C4-2B (cell line): ENCODE results near the gene METTL15.

Source experiments
- H3K27ac ChIP-seq: fragments of 450-650 bp; 2 replicates; pipeline ENCODE4 v1.5.1; 2017
- CTCF ChIP-seq: fragments of 450-650 bp; conservative IDR thresholded peaks from 2 replicates; pipeline ENCODE4 v1.5.1; 2017; ENCODE audit warnings: mild to moderate bottlenecking
- ZFX ChIP-seq: fragments of 450-650 bp; IDR thresholded peaks from 2 replicates; pipeline ENCODE4 v1.6.1; 2017

Gene METTL15

DNA sequence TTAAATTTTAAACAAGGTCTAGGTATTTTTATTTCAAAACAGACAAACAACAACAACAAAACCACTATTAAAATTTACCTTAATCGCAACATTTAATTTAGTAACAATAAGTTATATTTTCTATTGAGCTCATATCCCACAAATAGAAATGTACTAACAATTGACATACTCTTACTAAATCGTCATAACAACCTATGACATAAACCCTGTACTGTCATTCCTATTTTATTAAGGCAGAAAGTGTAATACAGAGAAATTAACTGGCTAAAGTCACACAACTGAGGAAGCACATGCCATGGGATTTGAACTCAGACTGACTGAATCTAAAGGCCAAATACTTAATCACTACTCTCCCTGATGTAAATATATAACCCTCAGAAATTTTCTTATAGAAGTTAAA, 3.2 kb upstream of the METTL15 start:
- H3K27ac ChIP-seq: no peak overlapping the region
- TF ChIP-seq CTCF: no peak

GRCh38 chr11:28105869-28106268, 2.3 kb upstream of the METTL15 start:
- TF ChIP-seq ZFX (no peak), CTCF (no peak)
- no peak overlapping the region for H3K27ac ChIP-seq

- no peak overlapping the region for H3K27ac ChIP-seq
- TF ChIP-seq CTCF: no peak
- no peak for TF ChIP-seq ZFX
Observed at GRCh38 chr11:28106353-28107043, 1.7 kb upstream of the METTL15 start.

- TF ChIP-seq CTCF: no peak
- TF ChIP-seq ZFX: no peak
- H3K27ac ChIP-seq: peak overlapping the region; percentile 82
Observed at GRCh38 chr11:28107191-28107749, 918 bp upstream of the METTL15 start.

DNA sequence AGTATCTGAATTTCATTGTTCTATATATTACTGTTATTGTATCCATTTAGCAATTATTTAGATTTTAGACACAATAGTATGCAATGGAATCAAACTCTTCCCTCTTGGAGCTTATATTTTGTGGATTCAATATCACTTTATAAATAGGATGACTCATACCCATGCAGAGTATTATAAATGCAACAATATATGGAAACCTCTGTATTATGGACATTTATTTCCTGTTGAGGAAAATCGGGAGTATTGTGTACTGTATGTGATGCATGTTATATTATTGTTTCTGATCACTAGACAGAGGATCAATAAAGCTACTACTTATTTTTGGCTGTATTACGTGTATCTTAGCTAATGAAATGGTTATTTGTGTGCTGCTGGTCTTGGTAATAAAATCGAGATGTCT, 770 bp downstream of the METTL15 start:
- TF ChIP-seq ZFX: no peak
- TF ChIP-seq CTCF: no peak
- H3K27ac ChIP-seq: no peak overlapping the region

DNA sequence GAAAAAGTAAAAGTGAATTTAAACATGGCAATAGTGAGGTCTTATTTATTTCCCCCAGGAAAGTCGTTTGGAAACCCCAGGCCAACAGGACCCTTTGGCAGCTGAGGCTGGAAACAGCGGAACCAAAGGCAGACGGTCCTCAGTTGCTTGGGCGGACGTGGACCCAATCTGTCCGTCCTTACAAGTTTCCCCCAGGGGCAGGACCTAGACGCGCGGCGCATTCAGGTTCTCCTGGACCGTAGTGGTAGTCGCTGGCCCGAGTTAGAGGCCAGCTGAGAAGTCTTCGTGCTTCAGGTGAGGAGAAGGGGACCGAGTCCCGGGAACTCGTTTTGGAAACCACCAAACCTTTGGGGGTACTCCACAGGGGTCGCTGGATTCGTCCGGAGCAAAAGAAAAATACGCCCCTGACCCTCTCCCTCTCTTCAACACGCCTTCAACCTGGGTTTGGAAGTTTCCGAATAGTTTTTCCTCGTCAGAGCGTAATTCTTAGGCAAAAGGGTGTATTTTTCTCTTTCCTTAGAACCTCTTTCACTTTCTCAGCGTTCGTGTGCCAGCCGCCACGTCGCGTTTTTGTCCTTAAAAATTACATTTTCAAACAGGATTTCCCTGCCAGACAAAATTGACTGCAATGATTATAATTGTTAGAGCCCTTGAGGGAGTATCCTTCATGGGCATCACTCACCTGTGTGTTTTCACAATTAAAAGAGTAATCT, 2.1 kb downstream of the METTL15 start:
- H3K27ac ChIP-seq: peak overlapping the region; percentile 69
- peak; percentile 79 for TF ChIP-seq ZFX
- no peak for TF ChIP-seq CTCF

- H3K27ac ChIP-seq: peak overlapping the region; percentile 69; the same call in 1 of the 2 replicates
- no peak for TF ChIP-seq CTCF
- TF ChIP-seq ZFX: no peak
Observed at GRCh38 chr11:28110821-28111200, 2.6 kb downstream of the METTL15 start.
